SK-N-MC (cell line): Measurements from ENCODE around the gene CLASP1.

Experiments
- DNase-seq: peaks from one replicate; pipeline ENCODE4 v3.0.0-alpha.2; 2011; ENCODE audit warnings: low read depth, low spot score
- H3K27ac ChIP-seq: fragments of 200-600 bp; sonication (generic); 2 replicates; pipeline ENCODE4 v1.5.1; 2016; ENCODE audit warnings: mixed run types
- H3K36me3 ChIP-seq: fragments of 200-600 bp; sonication (generic); 2 replicates; pipeline ENCODE4 v1.6.1; 2017; ENCODE audit warnings: antibody characterized with exemption, low read length, mixed read lengths; ENCODE audit not compliant: insufficient read depth
- H3K4me3 ChIP-seq: fragments of 200-600 bp; sonication (generic); 2 replicates; pipeline ENCODE4 v1.5.1; 2016
- H3K9ac ChIP-seq: fragments of 200-600 bp; sonication (generic); 2 replicates; pipeline ENCODE4 v1.8.0; 2017; ENCODE audit warnings: mixed run types, mixed read lengths; ENCODE audit not compliant: insufficient read length
- H3K9me3 ChIP-seq: fragments of 200-600 bp; sonication (generic); 2 replicates; pipeline ENCODE4 v1.6.1; 2017; ENCODE audit warnings: low read depth, mild to moderate bottlenecking, antibody characterized with exemption, low read length, moderate library complexity, mixed read lengths
- EZH2 ChIP-seq: fragments of 200-600 bp; sonication (generic); IDR thresholded peaks from one replicate; pipeline ENCODE4 v1.6.1; 2017; ENCODE audit warnings: antibody characterized with exemption
- FOXP2 ChIP-seq: optimal IDR thresholded peaks from 2 replicates; pipeline ENCODE3; 2011; ENCODE audit warnings: mild to moderate bottlenecking, moderate library complexity; ENCODE audit not compliant: insufficient read depth; ENCODE audit errors: extremely low read length, control extremely low read depth
- POLR2AphosphoS5 ChIP-seq: IDR thresholded peaks from 2 replicates; pipeline ENCODE4 v1.6.1; 2012; ENCODE audit warnings: mild to moderate bottlenecking, low read depth, low read length, borderline replicate concordance

Gene CLASP1

GRCh38 chr2:121343191-121343590 lies 306.1 kb downstream of the CLASP1 start:
- Histone ChIP-seq H3K27ac (no peak overlapping the region), H3K36me3 (peaks cover 47% of the 10 kb centered on the region), H3K9ac (no peak overlapping the region), H3K9me3 (no peaks in the 10 kb centered on the region), H3K4me3 (no peak overlapping the region)
- DNase-seq = no peak
- TF ChIP-seq EZH2 (no peak), POLR2AphosphoS5 (no peak), FOXP2 (no peak)

- DNase-seq = no peak
- Histone ChIP-seq H3K4me3 (no peak overlapping the region), H3K9ac (no peak overlapping the region), H3K36me3 (peaks cover 42% of the 10 kb centered on the region), H3K9me3 (no peaks in the 10 kb centered on the region), H3K27ac (no peak overlapping the region)
- TF ChIP-seq POLR2AphosphoS5 (no peak), FOXP2 (no peak), EZH2 (no peak)
Observed at GRCh38 chr2:121342751-121343150, 306.5 kb downstream of the CLASP1 start.

DNA sequence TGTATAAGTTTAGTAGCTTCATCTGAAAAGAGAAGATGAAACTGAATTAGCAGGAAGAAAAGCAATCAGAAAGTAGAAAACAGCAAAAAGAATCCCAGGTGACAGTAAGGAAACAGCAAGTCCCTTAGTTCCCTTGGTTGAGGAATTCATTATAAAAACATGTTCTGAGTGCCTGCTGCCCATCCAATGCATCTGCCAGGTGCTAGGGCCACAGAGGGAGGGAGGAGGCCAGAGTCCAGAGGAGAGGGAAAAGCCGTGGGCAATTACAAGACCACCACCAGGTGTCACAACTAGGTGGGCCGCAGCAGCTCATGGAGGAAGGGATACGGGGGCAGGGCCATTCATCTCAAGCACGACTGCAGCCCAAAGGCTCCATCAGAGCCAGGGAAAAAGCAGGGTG lies 308.3 kb downstream of the CLASP1 start:
- no peak overlapping the region for H3K9ac ChIP-seq
- H3K27ac ChIP-seq = no peak overlapping the region
- no peak overlapping the region for H3K4me3 ChIP-seq
- H3K9me3 ChIP-seq = no peaks in the 10 kb centered on the region
- TF ChIP-seq FOXP2 (no peak), POLR2AphosphoS5 (no peak), EZH2 (no peak)
- H3K36me3 ChIP-seq = peaks cover 24% of the 10 kb centered on the region
- DNase-seq = no peak

DNA sequence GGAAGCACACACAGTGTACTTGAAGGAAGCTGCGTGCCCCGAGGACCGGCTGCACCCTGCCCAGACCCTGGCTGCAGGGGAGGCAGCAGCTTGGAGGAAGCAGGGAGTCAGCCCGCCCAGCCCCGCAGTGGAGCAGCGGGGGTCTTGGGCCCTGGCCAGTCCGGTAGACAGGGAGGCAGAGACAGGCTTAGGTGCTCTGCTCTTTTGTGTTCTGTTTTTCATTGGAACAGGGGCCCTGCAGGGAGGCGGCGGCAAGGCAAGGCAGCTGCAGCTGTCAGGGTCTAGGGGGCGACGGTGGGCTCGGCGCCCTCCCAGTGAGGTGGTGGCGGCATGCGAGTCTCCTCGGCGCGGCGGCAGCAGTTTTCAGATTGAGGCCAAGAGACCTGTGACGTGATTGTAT lies 311.0 kb downstream of the CLASP1 start:
- Histone ChIP-seq H3K36me3 (peaks cover 20% of the 10 kb centered on the region), H3K27ac (no peak overlapping the region), H3K9ac (no peak overlapping the region), H3K4me3 (no peak overlapping the region), H3K9me3 (no peaks in the 10 kb centered on the region)
- no peak for DNase-seq
- TF ChIP-seq FOXP2 (no peak), POLR2AphosphoS5 (no peak)

DNA sequence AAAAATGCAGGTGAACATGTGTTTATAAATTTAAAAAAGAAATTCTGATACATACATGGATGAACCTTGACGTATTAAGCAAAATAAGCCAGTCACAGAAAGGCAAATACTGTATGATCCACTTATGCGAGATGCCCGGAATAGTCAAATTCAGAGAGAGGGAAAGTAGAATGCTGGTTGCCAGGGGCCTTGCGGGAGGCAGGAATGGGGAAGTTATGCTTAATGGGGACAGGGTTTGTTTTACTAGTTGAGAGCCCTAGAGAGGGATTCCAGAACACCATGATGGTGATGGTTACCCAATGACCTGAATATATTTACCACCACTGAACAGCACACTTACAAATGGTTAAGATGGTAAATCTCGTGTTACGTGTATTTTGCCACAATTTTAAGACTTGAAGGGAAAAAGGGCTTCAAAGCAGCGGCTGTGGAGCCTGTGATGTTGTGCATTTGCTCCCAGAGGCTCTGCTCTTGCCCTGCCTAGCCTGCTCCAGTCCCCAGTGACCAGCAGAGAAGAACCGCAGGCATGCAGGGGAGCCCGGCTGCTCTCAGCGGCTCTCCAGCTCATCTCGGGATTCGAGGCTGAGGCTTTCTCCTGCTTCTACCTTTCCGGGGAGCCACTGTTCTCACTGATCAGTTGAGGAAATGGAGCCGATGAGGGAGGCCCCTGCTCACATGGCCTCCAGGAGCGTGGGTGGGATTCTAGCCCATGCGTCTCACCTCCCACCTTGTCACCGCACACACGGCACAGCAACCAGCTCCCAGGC lies 312.6 kb downstream of the CLASP1 start:
- H3K9me3 ChIP-seq = no peaks in the 10 kb centered on the region
- TF ChIP-seq FOXP2 = no peak
- no peak for TF ChIP-seq POLR2AphosphoS5
- no peak for TF ChIP-seq EZH2
- no peak for DNase-seq
- no peak overlapping the region for H3K9ac ChIP-seq
- no peak overlapping the region for H3K4me3 ChIP-seq
- H3K27ac ChIP-seq = no peak overlapping the region
- H3K36me3 ChIP-seq = peaks cover 17% of the 10 kb centered on the region

DNA sequence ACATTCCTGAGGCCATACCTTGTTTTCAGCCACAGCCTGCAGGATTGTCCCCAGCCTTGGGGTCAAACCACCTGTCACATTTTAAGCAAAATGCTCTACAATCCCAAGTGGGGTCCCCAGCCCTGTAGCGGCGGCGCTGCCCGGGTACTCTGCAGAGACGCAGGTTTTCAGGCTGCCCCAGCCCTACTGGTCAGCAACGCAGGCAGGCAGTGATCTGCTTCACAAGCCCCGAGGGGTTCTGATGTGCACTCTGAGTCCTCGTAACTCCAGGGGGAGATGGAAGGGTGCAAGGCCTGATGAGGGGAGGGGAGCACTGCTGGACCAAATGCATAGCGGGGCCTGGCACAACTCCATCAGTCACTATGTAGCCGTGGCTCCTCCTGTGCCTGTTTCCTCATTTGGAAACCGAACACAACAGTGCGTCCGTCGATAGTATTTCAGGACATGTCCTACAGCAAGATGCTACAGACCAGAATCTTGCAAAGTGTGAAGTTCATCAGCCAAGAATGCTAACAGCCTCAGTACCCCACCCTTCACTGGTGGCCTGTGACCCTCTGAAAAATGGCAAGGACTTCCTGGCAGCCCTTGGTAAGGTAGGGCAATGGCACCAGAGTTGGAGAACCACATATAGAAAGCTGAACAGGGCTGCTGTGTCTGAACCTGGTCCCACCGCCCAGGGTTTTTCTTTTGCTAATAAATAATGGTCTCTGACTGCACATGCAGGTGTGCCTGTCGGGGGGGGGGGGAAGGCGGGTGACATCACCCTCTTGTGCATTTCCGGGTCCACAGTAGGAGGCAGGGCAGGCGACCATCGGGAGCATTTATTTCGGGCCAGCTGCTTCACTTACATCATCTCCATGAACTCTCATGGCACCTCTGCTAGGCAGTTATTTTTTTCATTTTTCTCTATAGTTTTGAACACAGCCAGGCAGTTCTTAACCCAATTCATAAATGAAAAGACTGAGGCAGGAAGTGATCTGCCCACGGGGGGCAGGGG lies 313.7 kb downstream of the CLASP1 start:
- no peak overlapping the region for H3K27ac ChIP-seq
- no peak for DNase-seq
- no peak for TF ChIP-seq EZH2
- no peak for TF ChIP-seq POLR2AphosphoS5
- TF ChIP-seq FOXP2 = no peak
- peaks cover 12% of the 10 kb centered on the region for H3K36me3 ChIP-seq
- no peak overlapping the region for H3K4me3 ChIP-seq
- no peaks in the 10 kb centered on the region for H3K9me3 ChIP-seq
- H3K9ac ChIP-seq = no peak overlapping the region

GRCh38 chr2:121334581-121335293 lies 314.5 kb downstream of the CLASP1 start:
- Histone ChIP-seq H3K27ac (no peak overlapping the region), H3K36me3 (peaks cover 5% of the 10 kb centered on the region), H3K4me3 (no peak overlapping the region), H3K9ac (no peak overlapping the region), H3K9me3 (no peaks in the 10 kb centered on the region)
- no peak for DNase-seq
- TF ChIP-seq FOXP2 = no peak
- no peak for TF ChIP-seq EZH2
- no peak for TF ChIP-seq POLR2AphosphoS5

- Histone ChIP-seq H3K9ac (no peak overlapping the region), H3K9me3 (no peaks in the 10 kb centered on the region), H3K27ac (no peak overlapping the region), H3K4me3 (no peak overlapping the region), H3K36me3 (no peaks in the 10 kb centered on the region; the same call in 1 of the 2 replicates)
- TF ChIP-seq POLR2AphosphoS5 (no peak), FOXP2 (no peak), EZH2 (no peak)
- no peak for DNase-seq
Observed at GRCh38 chr2:121333834-121334558, 315.3 kb downstream of the CLASP1 start.
